H1 (cell line): ENCODE results near the gene MNAT1. TPM values are rescaled to one million over a fixed set of nuclear protein-coding genes. Genes with fewer than 3 reads are reported as not detected.

ENCODE experiments used
- TEAD4 ChIP-seq: IDR thresholded peaks from 2 replicates; pipeline ENCODE4 v1.6.1; 2012; ENCODE audit warnings: low read depth, low read length, inconsistent platforms, mixed read lengths
- polyA plus RNA-seq, 7 experiments: library from polyadenylated mRNA; depleted of rRNA in 3 of 7; stranded (reverse) in 5 of 7; unstranded in 2 of 7; fragments of >200 nt in 5 of 7; fragments of 200-250 nt in 2 of 7; gene quantifications; 1 replicate in 5 of 7; 2 replicates in 1 of 7; 4 replicates in 1 of 7; pipeline versions ENCODE4 v1.2.1 to v1.2.3, GENCODE V29; 2011 to 2013; ENCODE audit warnings: missing spikeins in 2 of 7, mixed read lengths in 2 of 7
- total RNA-seq: library from RNA; stranded (reverse); fragmentation: NEBNext Ultra II Directional; extraction: Animal tissue kit (Norgen Biotek cat#: 25700); gene quantifications from 2 replicates; pipeline ENCODE4 v1.2.1, GENCODE V29; 2021
- TF ChIP-seq, protein P1 (sequence below): IDR thresholded peaks from 2 replicates; pipeline ENCODE4 v1.6.1; 2012; ENCODE audit warnings: inconsistent platforms

The MNAT1 gene
- total and polyA plus RNA-seq, 2 of the 8 experiments (the other 6 are each of a cell fraction or from before 2014, with no cell fraction given), result 34.7 to 52.1 TPM

DNA sequence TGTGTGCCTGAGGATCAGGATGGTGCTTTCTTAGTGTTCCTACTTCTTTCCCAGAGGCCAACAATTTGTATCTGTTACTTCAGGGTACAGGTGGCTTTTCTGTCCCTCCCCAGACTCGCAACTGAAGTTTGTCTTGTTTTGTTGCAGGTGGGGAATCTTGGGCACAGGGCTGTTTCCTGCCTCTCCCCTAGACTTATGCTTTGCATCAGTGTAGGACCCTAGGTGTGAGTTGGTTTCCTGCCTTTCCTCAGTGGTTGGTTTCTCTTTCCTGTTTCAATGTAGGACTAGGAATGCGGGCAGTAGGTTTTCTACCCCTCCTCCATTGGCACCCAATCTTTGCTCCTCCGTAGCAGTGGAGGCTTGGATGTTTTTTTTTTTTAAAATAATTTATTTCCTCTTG is 159.3 kb downstream of the MNAT1 start (continued):
- no peak for TF ChIP-seq TEAD4
- TF ChIP-seq, protein P1, sequence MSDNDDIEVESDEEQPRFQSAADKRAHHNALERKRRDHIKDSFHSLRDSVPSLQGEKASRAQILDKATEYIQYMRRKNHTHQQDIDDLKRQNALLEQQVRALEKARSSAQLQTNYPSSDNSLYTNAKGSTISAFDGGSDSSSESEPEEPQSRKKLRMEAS, result no peak
